Measurements from ENCODE around the gene KPNA1.

KPNA1 gene

GRCh38 chr3:122469659-122470058, 45.1 kb downstream of the KPNA1 start:
- no peak for TF ChIP-seq POLR2A (IDR thresholded peaks at IDR 0.05; ENCODE audit: extremely low read depth, insufficient read length)
- TF ChIP-seq CTCF (IDR thresholded peaks at IDR 0.05; ENCODE audit: low read depth, low read length), result no peak
- no peak for TF ChIP-seq MYC (IDR thresholded peaks at IDR 0.05; ENCODE audit: low read depth, low read length)
- no peak for TF ChIP-seq MAX (IDR thresholded peaks at IDR 0.05; ENCODE audit: low read depth, low read length)
- no peak for DNase-seq (ENCODE audit: low read depth)

GRCh38 chr3:122468896-122469533, 45.7 kb downstream of the KPNA1 start:
- no peak for DNase-seq (ENCODE audit: low read depth)
- H3K4me3 ChIP-seq (ENCODE audit: low read depth, low read length), result no peak overlapping the region
- no peak for TF ChIP-seq POLR2A (IDR thresholded peaks at IDR 0.05; ENCODE audit: extremely low read depth, insufficient read length)

More at GRCh38 chr3:122469659-122470058, 45.1 kb downstream of the KPNA1 start:
- H3K4me3 ChIP-seq (ENCODE audit: low read depth, low read length), result no peak overlapping the region

GRCh38 chr3:122466701-122467240, 48.0 kb downstream of the KPNA1 start:
- H3K4me3 ChIP-seq (ENCODE audit: low read depth, low read length), result no peak overlapping the region
- DNase-seq (ENCODE audit: low read depth), result no peak
- TF ChIP-seq MYC (IDR thresholded peaks at IDR 0.05; ENCODE audit: low read depth, low read length), result no peak
- TF ChIP-seq POLR2A (IDR thresholded peaks at IDR 0.05; ENCODE audit: extremely low read depth, insufficient read length), result no peak
- TF ChIP-seq MAX (IDR thresholded peaks at IDR 0.05; ENCODE audit: low read depth, low read length), result no peak
- no peak for TF ChIP-seq CTCF (IDR thresholded peaks at IDR 0.05; ENCODE audit: low read depth, low read length)

- no peak overlapping the region for H3K4me3 ChIP-seq (ENCODE audit: low read depth, low read length)
- TF ChIP-seq MAX (IDR thresholded peaks at IDR 0.05; ENCODE audit: low read depth, low read length) (no peak), CTCF (IDR thresholded peaks at IDR 0.05; ENCODE audit: low read depth, low read length) (no peak), POLR2A (IDR thresholded peaks at IDR 0.05; ENCODE audit: extremely low read depth, insufficient read length) (no peak), MYC (IDR thresholded peaks at IDR 0.05; ENCODE audit: low read depth, low read length) (no peak)
- DNase-seq (ENCODE audit: low read depth), result no peak
Observed at GRCh38 chr3:122464659-122465058, 50.1 kb downstream of the KPNA1 start.

GRCh38 chr3:122462406-122462805, 52.3 kb downstream of the KPNA1 start:
- TF ChIP-seq POLR2A (IDR thresholded peaks at IDR 0.05; ENCODE audit: extremely low read depth, insufficient read length) (no peak), MAX (IDR thresholded peaks at IDR 0.05; ENCODE audit: low read depth, low read length) (no peak), MYC (IDR thresholded peaks at IDR 0.05; ENCODE audit: low read depth, low read length) (no peak), CTCF (IDR thresholded peaks at IDR 0.05; ENCODE audit: low read depth, low read length) (no peak)
- DNase-seq (ENCODE audit: low read depth), result no peak
- H3K4me3 ChIP-seq (ENCODE audit: low read depth, low read length), result no peak overlapping the region

- no peak for TF ChIP-seq POLR2A (IDR thresholded peaks at IDR 0.05; ENCODE audit: extremely low read depth, insufficient read length)
- TF ChIP-seq CTCF (IDR thresholded peaks at IDR 0.05; ENCODE audit: low read depth, low read length), result no peak
- TF ChIP-seq MYC (IDR thresholded peaks at IDR 0.05; ENCODE audit: low read depth, low read length), result no peak
- TF ChIP-seq MAX (IDR thresholded peaks at IDR 0.05; ENCODE audit: low read depth, low read length), result no peak
- H3K4me3 ChIP-seq (ENCODE audit: low read depth, low read length), result no peak overlapping the region
Observed at GRCh38 chr3:122461806-122462205, 52.9 kb downstream of the KPNA1 start.

More at GRCh38 chr3:122461806-122462205, 52.9 kb downstream of the KPNA1 start:
- no peak for DNase-seq (ENCODE audit: low read depth)
